GM19351 (cell line): ENCODE measurements around the gene CEBPE.

Experiments
- ATAC-seq: cut with Tn5 transposase; IDR thresholded peaks from one replicate; pipeline ENCODE4 v1.9.1; 2021; ENCODE audit warnings: mild to moderate bottlenecking, moderate library complexity; ENCODE audit not compliant: unreplicated experiment

The CEBPE gene

DNA sequence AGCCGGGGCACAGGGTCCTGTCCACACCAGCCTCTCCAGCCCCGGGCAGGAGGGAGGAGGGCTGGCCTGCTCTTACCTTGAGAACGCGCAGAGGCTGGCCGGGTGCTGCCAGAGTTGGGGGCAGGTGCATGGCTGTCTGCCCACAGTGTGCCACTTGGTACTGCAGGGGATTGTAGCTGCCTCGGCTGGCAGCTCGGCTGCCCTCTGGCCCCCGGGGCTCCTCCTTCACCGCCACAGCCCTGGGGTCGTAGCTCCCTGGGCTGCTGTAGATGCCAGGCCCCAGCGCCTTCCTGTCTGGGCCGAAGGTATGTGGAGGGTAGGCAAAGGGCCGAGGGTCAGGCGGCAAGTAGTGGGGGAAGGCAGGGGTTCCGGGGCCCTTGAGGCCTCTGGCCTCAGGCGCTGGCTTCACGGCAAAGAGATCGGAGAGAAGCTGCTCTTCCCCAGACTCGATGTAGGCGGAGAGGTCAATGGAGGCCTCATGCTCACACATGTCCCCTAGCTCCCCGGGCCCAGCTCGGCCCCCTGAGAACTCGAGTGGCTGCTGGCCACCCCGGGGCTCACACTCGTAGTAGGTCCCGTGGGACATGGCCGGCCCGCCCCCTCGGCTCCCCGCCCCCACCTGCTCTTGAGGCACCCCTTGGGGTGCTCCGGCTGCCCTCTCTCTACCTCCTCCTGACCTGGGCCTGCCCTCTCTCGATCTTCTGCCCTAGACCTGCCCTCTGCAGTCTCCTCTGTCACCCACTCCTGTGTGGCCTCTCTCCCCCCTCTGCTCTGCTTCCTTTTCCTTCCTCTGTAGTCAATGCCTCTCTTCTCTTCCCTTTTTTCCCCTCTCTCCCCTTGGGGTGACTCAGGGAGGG is at the start of gene CEBPE:
Gene CEBPE, minus strand, starts transcription at position 750 of the 857 bp plus-strand sequence. Its CDS starts 164 bp downstream, at position 586.
- no peak for ATAC-seq

DNA sequence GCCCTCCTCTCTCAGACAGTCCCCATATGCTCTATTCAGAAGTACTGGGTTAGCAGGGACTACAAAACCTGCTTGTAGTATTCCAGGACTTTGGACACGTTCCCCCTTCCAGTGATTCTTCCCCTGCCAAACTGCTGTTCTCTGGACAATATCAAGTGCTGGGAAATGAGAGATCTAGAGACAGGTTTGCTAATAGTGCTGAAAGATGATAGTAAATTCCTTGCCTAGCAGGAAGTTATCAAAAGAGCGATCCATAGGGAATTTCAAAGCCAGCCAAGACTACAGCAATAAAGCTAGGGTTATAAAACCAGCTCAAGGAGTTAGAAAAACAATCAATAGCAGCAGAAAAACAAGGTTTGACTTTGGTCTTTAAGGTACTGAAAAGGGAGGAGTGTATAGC is 49.2 kb upstream of the CEBPE start:
- ATAC-seq = no peak

- ATAC-seq = no peak
Observed at GRCh38 chr14:23167116-23167847, 48.2 kb upstream of the CEBPE start.

GRCh38 chr14:23164949-23165348 is 45.9 kb upstream of the CEBPE start:
- ATAC-seq = no peak

- no peak for ATAC-seq
Observed at GRCh38 chr14:23164250-23164649, 45.2 kb upstream of the CEBPE start.

DNA sequence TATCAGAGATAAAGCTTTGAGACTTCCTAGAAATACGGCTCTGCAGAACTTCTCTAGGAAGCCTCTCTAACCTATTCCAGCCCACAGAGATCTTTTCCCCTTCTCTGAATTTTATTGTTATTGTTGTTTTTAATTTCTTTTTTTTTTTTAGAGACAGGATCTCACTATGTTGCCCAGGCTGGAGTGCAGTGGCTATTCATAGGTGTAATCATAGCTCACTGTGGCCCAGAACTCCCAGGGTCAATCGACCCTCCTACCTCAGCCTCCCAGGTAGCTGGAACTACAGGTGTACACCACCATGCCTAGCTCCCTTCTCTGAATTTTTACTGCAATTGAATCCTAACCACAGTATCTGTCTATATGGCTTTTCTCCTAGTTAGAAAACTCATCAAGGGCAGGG is 44.8 kb upstream of the CEBPE start:
- no peak for ATAC-seq

- ATAC-seq = no peak
Observed at GRCh38 chr14:23162800-23163199, 43.7 kb upstream of the CEBPE start.

DNA sequence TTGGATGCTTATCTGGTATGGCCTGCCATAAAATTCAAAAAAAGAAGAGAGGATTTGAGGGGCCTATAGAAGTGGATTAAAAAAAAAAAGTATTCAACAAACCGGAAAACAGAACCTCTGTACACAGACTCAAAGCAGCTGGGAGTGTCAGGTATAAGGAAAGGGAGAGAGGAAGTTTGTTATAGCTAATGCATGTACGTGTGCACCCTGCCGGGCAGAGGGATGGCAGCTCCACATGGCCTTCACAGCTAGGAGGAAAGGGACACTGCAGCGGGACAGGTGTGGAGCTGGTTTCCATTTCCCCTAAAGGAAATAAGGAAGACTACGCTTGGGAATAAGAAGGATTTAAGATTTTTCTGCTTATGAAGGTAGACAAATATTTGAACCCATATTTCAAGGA is 43.0 kb upstream of the CEBPE start:
- no peak for ATAC-seq

DNA sequence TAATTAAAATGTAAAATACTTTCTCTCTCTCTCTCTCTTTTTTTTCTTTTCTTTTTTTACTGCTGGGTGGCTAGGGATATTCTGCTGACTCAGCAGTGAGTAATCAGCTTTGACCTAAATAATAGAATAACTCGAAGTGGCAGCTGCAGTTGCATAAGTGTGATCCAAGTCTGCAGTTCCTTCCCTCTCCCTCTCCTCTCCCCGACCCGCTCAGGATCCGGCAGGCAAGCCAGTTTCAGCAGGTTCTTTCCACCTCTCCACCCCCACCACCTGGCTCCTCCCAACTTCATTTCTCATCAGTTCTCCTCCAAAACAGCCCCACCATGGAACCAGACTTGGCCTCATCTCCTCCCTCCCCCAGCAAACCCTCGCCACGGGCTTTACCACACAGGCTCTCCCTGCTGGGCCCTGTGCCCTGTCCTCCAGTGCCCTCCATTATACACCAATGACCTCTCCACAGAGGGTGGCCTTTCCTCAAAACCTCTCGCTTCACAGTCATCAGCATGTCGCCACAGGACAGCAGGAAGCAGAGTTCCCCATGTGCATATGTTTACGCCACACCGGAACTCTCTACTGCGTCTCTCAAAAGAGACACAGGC is 42.0 kb upstream of the CEBPE start:
- no peak for ATAC-seq

- ATAC-seq = no peak
Observed at GRCh38 chr14:23159532-23159931, 40.5 kb upstream of the CEBPE start.

GRCh38 chr14:23158779-23159178 is 39.7 kb upstream of the CEBPE start:
- no peak for ATAC-seq

DNA sequence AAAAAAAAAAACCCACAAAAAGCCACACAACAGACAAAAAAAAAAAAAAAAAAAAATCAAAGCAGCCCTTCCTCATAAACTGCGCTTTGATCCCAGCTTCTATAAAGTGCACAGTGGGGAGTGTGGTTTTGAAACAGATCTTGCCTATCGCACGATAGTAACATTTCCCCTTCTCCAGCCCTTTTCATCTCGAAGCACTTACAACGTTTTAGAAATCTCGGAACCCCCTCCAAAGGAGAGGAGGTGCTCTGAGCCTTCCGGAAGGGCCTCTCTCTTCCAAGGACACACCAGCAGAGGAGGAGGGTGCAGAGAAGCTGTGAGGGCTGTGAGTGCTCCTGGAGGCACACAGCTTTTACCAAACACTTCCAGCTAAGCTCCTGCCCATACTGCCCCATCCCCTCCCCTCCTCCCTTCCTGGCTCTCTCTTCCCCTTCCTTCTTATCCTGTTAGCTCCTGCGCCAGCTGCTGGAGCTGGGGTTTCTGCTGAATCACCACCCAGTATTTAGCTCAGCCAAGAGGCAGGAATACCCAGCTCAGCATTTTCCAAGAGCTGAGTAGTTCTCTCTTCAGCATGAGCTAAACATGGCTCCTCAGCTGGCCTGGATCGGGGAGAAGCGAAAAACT is 36.0 kb upstream of the CEBPE start:
- ATAC-seq = no peak

GRCh38 chr14:23153851-23154796 is 35.1 kb upstream of the CEBPE start:
- ATAC-seq = no peak

- no peak for ATAC-seq
Observed at GRCh38 chr14:23151342-23151741, 32.3 kb upstream of the CEBPE start.

DNA sequence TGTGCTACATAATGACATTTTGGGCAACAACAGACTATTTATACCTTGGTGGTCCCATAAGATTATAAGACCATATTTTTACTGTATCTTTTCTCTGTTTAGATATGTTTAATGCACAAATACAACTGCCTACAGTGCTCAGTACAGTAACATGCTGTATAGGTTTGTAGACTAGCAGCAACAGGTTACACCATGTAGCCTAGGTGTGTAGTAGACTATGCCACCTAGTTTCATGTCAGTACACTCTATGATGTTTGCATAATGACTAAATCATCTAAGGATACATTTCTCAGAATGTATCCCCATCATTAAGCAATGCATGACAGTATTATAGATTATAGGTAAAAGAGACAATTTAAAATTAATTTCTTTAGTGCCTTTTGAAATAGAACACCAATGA is 30.7 kb upstream of the CEBPE start:
- no peak for ATAC-seq

- no peak for ATAC-seq
Observed at GRCh38 chr14:23148591-23149249, 29.7 kb upstream of the CEBPE start.

GRCh38 chr14:23147676-23148075 is 28.6 kb upstream of the CEBPE start:
- no peak for ATAC-seq

DNA sequence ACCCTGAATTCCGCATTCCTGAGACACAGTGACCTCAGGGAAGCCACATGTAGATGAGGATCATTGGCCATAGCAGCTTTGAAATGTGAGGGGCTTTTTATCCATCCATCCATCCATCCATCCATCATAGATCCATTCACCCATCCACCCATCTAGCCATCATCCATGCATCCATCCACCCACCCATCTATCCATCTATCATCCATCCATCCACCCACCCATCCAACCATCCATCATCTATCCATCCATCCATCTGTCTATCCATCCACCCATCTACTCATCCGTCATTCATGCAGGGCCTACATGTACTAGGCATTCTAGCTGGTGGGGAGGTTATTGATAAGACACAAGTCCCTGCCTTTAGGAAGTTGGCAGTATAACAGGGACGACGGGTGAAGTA is 27.9 kb upstream of the CEBPE start:
- no peak for ATAC-seq

DNA sequence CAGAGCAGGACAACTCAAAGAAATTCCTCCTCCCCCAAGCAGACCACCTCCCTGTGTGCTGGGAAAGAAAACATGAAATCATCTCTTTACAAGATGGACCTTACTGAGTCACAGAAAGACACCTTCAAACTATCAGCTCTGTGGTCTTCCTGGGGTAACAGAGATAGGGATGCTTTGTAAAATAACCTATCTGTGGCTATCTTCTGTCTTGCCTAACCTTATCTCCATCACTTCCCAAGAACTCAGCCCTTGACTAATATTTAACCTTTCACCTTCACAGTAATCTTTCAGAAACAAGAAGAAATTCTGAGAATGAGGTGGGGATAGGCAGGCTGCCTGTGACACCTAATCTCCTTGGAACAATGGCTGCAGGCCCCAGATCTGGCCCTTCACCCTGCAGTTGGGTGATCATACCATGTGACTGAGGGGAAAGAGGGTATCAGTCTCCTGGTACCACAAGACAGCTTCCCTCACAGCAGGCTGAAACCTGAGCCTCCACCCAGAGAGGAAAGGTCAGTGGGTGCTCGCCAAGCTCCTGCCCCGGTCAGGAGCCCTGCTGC is 27.4 kb upstream of the CEBPE start:
- no peak for ATAC-seq
